ENCODE data around the gene MAPK8.
"Not testable (repeated sequence)": the region's sequence is repeated elsewhere in the genome, so short reads cannot be mapped to it uniquely, and the experiment has no call there.

The MAPK8 gene

DNA sequence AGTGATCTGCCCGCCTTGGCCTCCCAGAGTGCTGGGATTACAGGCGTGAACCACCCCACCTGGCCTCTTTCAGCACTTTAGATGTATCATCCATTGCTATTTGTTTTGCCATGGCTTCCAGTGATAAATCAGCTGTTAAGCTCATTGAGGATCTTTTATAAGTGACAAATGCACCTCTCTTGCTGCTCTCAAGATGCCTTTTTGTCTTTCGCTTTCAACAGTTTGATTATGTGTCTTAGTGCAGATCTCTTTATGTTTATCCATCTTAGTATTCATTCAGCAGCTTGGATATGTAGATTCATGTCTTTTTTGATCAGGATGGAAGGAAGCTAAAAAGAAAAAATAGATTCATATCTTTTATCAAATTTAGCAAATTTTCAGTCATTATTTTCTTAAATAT lies 105.6 kb downstream of the MAPK8 start:
- no peak for DNase-seq (ENCODE audit: extremely low read depth in 1 of 2, low read depth in 1 of 2)

DNA sequence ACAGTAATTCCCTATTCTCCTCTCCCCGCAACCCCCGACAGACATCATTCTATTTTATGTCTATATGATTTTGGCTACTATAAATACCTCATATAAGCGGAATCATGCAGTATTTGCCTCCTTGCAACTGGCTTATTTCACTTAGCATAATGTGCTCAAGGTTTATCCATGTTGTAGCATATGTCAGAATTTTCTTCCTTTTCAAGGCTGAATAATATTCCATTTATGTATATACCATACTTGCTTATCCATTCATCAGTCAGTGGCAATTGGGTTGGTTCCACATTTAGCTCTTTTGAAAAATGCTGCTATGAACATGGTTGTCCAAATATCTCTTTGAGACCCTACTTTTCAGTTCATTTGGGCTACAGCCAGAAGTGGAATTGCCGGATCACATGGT lies 106.5 kb downstream of the MAPK8 start:
- no peak for DNase-seq (ENCODE audit: extremely low read depth in 1 of 2, low read depth in 1 of 2)

GRCh38 chr10:48414160-48414559 lies 107.7 kb downstream of the MAPK8 start:
- no peak for DNase-seq (ENCODE audit: extremely low read depth in 1 of 2, low read depth in 1 of 2)

GRCh38 chr10:48414778-48415177 lies 108.3 kb downstream of the MAPK8 start:
- no peak for DNase-seq (ENCODE audit: extremely low read depth in 1 of 2, low read depth in 1 of 2)

DNA sequence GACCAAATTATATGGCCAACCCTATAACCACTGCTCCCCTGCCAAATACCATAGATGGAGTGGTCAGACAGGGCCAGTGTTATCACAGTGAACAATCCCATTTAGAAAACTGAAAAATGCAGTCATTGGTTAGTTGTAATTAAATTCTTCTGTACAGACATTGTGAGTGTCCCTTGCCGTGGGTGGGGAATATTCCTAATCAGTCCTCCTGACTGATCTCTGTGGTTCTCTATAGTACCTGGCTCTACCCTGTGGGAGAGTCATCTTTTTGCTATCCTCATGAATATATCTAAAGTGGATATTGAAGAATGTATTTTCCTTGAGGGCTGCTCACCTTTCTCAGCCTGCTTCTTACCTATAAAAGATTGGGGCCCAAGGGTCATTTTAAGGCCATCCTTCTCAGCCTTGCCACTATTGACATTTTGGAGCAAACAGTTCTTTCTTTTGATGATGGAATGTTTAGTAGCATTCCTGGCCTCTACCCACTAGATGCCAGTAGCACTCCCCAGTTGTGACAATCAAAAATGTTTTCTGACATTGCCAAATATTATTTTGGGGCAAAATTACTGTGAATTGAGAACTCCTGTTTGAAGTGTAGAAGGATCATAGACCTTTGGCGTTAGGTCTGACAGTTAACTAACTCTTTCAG lies 110.2 kb downstream of the MAPK8 start:
- no peak for DNase-seq (ENCODE audit: extremely low read depth in 1 of 2, low read depth in 1 of 2)

- no peak for DNase-seq (ENCODE audit: extremely low read depth in 1 of 2, low read depth in 1 of 2)
Observed at GRCh38 chr10:48417374-48417773, 110.9 kb downstream of the MAPK8 start.

GRCh38 chr10:48418189-48418788 lies 111.8 kb downstream of the MAPK8 start:
- DNase-seq (ENCODE audit: extremely low read depth in 1 of 2, low read depth in 1 of 2), result no peak

DNA sequence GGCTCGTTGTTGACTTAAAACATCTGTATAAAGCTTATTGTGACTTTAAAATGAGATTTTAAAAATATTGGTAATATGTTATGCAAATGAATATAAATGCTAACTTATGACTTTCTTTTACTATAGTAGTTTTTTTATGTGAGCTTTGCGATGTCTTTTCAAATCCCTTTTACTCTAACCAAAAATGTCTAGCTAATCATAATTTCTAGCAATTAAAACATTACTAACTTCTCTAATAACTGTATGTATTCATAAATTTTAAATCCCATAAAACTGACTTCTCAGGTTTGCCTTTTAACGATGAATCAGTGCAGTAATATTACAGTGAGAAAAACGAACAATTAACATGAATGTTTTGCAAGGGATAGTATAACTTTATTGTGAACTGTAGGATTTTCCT lies 113.2 kb downstream of the MAPK8 start:
- no peak for DNase-seq (ENCODE audit: extremely low read depth in 1 of 2, low read depth in 1 of 2)

GRCh38 chr10:48421862-48422261 lies 115.4 kb downstream of the MAPK8 start:
- not testable (repeated sequence) for DNase-seq (ENCODE audit: extremely low read depth in 1 of 2, low read depth in 1 of 2)

GRCh38 chr10:48423884-48424283 lies 117.4 kb downstream of the MAPK8 start:
- DNase-seq (ENCODE audit: extremely low read depth in 1 of 2, low read depth in 1 of 2), result no peak

DNA sequence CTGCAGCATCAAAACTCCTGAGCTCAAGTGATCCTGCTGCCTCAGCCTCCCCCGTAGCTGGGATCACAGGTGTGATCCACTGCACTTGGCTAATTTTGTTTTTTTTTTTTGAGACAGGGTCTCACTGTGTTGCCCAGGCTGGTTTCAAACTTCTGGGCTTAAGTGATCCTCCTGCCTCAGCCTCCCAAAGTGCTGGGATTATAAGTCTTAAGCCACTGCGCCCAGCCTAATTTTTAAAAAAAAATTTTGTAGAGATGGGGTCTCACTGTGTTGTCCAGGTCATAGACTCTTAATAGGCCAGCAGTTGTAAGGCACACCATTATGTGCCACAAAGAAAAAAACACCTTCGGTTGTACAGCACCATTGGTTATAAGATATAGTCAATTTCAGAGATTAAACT lies 122.4 kb downstream of the MAPK8 start:
- no peak for DNase-seq (ENCODE audit: extremely low read depth in 1 of 2, low read depth in 1 of 2)

GRCh38 chr10:48429309-48429708 lies 122.8 kb downstream of the MAPK8 start:
- DNase-seq (ENCODE audit: extremely low read depth in 1 of 2, low read depth in 1 of 2), result no peak

GRCh38 chr10:48430402-48430993 lies 124.0 kb downstream of the MAPK8 start:
- DNase-seq (ENCODE audit: extremely low read depth in 1 of 2, low read depth in 1 of 2), result no peak

- no peak for DNase-seq (ENCODE audit: extremely low read depth in 1 of 2, low read depth in 1 of 2)
Observed at GRCh38 chr10:48431871-48432270, 125.4 kb downstream of the MAPK8 start.

DNA sequence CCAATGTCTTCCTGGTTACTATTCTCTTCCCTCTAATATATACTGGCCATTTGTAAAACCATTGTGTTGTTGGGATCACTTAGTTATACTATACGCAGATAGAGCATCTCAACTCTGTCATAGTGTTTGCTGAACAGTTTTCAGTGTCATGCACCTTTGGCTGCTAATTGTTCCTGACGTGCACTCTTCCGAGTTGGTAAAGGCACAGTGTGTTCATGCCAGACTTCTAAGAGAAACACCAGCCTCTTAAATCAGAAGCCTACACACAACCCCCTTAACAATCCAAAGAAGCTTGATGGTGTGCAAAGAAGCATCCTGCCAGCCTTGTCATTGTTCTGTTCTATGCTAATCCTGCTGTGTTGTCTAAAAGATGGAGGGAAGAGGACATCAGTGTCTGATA lies 131.1 kb downstream of the MAPK8 start:
- no peak for DNase-seq (ENCODE audit: extremely low read depth in 1 of 2, low read depth in 1 of 2)

DNA sequence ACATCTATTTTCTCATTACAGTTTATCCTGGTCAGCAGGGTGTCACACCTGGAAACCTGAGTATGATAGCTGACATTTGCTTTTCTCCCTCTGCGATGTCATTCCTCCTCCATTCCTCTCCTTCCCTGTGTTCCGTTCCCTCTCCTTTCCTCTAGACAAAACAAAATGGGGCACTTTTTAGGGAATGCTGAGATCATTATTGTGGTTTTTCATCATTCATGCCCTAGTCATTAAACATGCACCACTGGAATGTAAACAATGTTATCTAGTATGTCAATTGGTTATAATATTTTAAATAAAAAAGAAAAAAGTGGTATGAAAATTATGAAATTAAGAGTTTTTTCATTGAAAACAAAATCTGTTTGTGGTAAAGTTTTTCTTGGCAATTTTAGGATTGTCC lies 132.6 kb downstream of the MAPK8 start:
- no peak for DNase-seq (ENCODE audit: extremely low read depth in 1 of 2, low read depth in 1 of 2)

GRCh38 chr10:48439581-48440041 lies 133.1 kb downstream of the MAPK8 start:
- DNase-seq (ENCODE audit: extremely low read depth in 1 of 2, low read depth in 1 of 2), result no peak

DNA sequence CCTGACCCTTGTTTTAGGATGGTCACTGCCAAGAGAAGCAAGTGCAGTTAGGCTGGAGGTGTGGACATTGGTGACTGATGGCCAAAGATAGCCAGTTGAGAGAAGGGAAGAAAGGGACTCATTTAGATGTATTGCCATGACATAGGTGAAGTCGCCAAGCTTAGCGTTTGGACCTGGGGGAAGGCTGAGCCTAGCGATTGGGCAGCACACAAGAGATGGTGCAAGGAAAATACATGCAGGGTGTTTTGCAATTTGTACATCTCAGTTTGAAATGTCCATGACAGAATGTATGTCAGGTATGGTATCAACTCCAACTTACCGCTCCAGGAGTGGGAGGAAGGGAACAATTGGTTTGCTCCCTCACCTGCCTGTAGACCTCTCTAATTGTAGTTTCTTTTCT lies 134.3 kb downstream of the MAPK8 start:
- DNase-seq (ENCODE audit: extremely low read depth in 1 of 2, low read depth in 1 of 2), result no peak

DNA sequence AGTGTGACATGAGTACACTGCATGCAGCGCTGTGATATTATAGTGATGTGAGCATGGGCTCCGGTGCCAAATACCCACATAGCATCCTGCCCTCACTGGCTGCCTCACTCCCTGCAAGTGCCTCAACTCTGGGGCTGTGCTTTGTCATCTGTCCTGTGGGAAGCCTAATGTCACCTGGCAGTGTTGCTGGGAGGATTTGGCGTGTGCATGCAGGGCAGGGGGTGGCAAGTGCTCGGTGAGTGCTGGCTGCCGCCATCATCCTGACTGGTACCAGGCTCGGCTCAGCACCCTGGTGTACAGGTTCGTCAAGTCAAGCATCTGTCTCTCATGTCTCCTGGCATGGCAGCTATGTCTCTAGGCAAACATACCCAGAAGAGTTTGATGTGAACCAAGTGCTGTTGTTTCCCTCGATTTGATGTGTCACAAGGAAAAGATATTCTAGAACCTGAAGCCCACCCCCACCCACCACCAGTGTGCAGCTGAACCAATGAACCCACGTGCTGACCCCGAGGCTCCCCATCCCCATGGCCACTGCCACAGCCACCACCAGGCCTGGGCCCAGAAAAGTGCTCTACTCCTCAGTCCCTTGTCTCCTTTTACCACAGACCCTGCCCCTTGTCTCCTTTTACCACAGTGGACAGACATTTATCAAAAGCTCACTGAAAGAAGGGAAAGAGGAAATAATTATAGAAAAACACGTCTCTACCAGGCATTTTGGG lies 135.8 kb downstream of the MAPK8 start:
- DNase-seq (ENCODE audit: extremely low read depth in 1 of 2, low read depth in 1 of 2), result no peak

DNA sequence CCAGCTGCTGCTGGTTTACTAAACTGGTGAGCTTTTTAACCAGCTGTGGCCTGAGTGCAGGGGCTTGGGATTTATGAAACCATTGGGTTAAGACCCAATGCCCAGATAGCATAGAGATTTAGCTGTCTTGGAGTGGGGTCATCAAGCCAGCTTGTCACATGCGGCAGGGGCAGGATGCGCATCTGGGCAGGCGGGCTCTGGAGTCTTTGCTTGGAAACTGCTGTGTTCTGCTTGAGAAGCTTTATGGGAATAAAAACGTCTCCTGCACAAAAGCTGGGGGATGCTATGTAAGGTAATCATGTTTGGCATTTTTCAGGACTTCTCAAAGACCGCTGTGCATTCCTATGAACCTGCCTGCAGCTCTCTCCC lies 136.3 kb downstream of the MAPK8 start:
- no peak for DNase-seq (ENCODE audit: extremely low read depth in 1 of 2, low read depth in 1 of 2)

GRCh38 chr10:48444266-48444665 lies 137.8 kb downstream of the MAPK8 start:
- DNase-seq (ENCODE audit: extremely low read depth in 1 of 2, low read depth in 1 of 2), result no peak

All from activated CD8-positive, alpha-beta memory T cell treated with anti-CD3 and anti-CD28 coated beads for 1 hour (primary cell).